ENCODE results near the gene EID1. TPM values are rescaled to one million over a fixed set of nuclear protein-coding genes. Genes with fewer than 3 reads are reported as not detected.

EID1 gene
- total RNA-seq, 4 donors from 2014 or later = 242 to 458 (median 311) TPM

- Histone ChIP-seq H3K9me3 (no peaks in the 10 kb centered on the region), H3K36me3 (peaks cover 0 to 5% (median 0%) of the 10 kb centered on the region in 3 donors), H3K4me3 (no peak overlapping the region), H3K27me3 (no peaks in the 10 kb centered on the region), H3K4me1 (peaks cover 0 to 35% (median 7%) of the 10 kb centered on the region in 4 donors), H3K27ac (peak overlapping the region in 2 of 4 donors; percentile 64 to 68)
- TF ChIP-seq EP300 (IDR thresholded peaks at IDR 0.05) (no peak), POLR2A (IDR thresholded peaks at IDR 0.05) (no peak), CTCF (IDR thresholded peaks at IDR 0.05) (no peak)
- no peak for DNase-seq (ENCODE audit: low spot score in 2 of 2)
These were observed 9.9 kb upstream of the EID1 start for GRCh38 chr15:48868023-48868422.

GRCh38 chr15:48868536-48868935, 9.4 kb upstream of the EID1 start:
- no peaks in the 10 kb centered on the region for H3K9me3 ChIP-seq
- 37 to 44% methylated on average over 2 of the region's 2 CpGs for WGBS, 2 donors

GRCh38 chr15:48869966-48870365, 8.0 kb upstream of the EID1 start:
- Histone ChIP-seq H3K4me1 (peaks cover 0 to 40% (median 11%) of the 10 kb centered on the region in 4 donors), H3K9me3 (no peaks in the 10 kb centered on the region), H3K4me3 (no peak overlapping the region), H3K36me3 (peaks cover 0 to 5% (median 0%) of the 10 kb centered on the region in 3 donors), H3K27me3 (no peaks in the 10 kb centered on the region), H3K27ac (peak overlapping the region in 2 of 4 donors; percentile 64 to 68)
- no peak for DNase-seq (ENCODE audit: low spot score in 2 of 2)
- TF ChIP-seq CTCF (IDR thresholded peaks at IDR 0.05) (no peak), POLR2A (IDR thresholded peaks at IDR 0.05) (no peak), EP300 (IDR thresholded peaks at IDR 0.05) (no peak)
- 96 to 100% methylated on average over 1 of the region's 1 CpG for WGBS, 2 donors

More at GRCh38 chr15:48868536-48868935, 9.4 kb upstream of the EID1 start:
- peak overlapping the region in 2 of 4 donors; percentile 64 to 68 for H3K27ac ChIP-seq
- DNase-seq (ENCODE audit: low spot score in 2 of 2) = no peak
- H3K27me3 ChIP-seq = no peaks in the 10 kb centered on the region
- peaks cover 0 to 35% (median 7%) of the 10 kb centered on the region in 4 donors for H3K4me1 ChIP-seq
- no peak for TF ChIP-seq POLR2A (IDR thresholded peaks at IDR 0.05)
- TF ChIP-seq EP300 (IDR thresholded peaks at IDR 0.05) = no peak
- TF ChIP-seq CTCF (IDR thresholded peaks at IDR 0.05) = no peak
- H3K36me3 ChIP-seq = peaks cover 0 to 5% (median 0%) of the 10 kb centered on the region in 3 donors
- H3K4me3 ChIP-seq = no peak overlapping the region

GRCh38 chr15:48871542-48871941, 6.4 kb upstream of the EID1 start:
- Histone ChIP-seq H3K4me1 (peaks cover 0 to 49% (median 13%) of the 10 kb centered on the region in 4 donors), H3K27me3 (no peaks in the 10 kb centered on the region), H3K27ac (peak overlapping the region in 1 of 4 donors; percentile 6), H3K9me3 (no peaks in the 10 kb centered on the region), H3K4me3 (no peak overlapping the region), H3K36me3 (peaks cover 0 to 5% (median 0%) of the 10 kb centered on the region in 3 donors)
- TF ChIP-seq CTCF (IDR thresholded peaks at IDR 0.05) (no peak), EP300 (IDR thresholded peaks at IDR 0.05) (no peak), POLR2A (IDR thresholded peaks at IDR 0.05) (no peak)
- DNase-seq (ENCODE audit: low spot score in 2 of 2) = no peak

- peak overlapping the region in 1 of 4 donors; percentile 48 for H3K27ac ChIP-seq
- no peaks in the 10 kb centered on the region for H3K27me3 ChIP-seq
- H3K4me3 ChIP-seq = no peak overlapping the region
- 76 to 77% methylated on average over 2 of the region's 2 CpGs for WGBS, 2 donors
- no peaks in the 10 kb centered on the region for H3K9me3 ChIP-seq
- TF ChIP-seq EP300 (IDR thresholded peaks at IDR 0.05) (no peak), POLR2A (IDR thresholded peaks at IDR 0.05) (no peak), CTCF (IDR thresholded peaks at IDR 0.05) (no peak)
- DNase-seq (ENCODE audit: low spot score in 2 of 2) = no peak
- H3K4me1 ChIP-seq = peaks cover 0 to 54% (median 13%) of the 10 kb centered on the region in 4 donors
- H3K36me3 ChIP-seq = peaks cover 0 to 5% (median 0%) of the 10 kb centered on the region in 3 donors
These were observed 5.3 kb upstream of the EID1 start for GRCh38 chr15:48872632-48873031.
